AG04450 (cell line): Measurements from ENCODE around the gene COPS9. TPM values are rescaled to one million over a fixed set of nuclear protein-coding genes. Genes with fewer than 3 reads are reported as not detected.

ENCODE experiments used
- CTCF ChIA-PET: fragments of 300-600, 350-600 bp; formaldehyde crosslinking; extraction: SDS; loops from one replicate; lab custom pipeline; 2022; ENCODE audit warnings: antibody characterized with exemption, inconsistent platforms; lab: Charles Lee
- POLR2A ChIA-PET: fragments of 350-600 bp; formaldehyde crosslinking; extraction: SDS; loops from one replicate; lab custom pipeline; 2021; ENCODE audit warnings: antibody characterized with exemption, inconsistent platforms; lab: Yijun Ruan, JAX
- DNase-seq: peaks from one replicate; pipeline ENCODE4 v3.0.0-alpha.2; 2011; ENCODE audit warnings: low read depth, low spot score
- H3K27ac ChIP-seq: one replicate; pipeline ENCODE4 v1.5.1; 2012; ENCODE audit warnings: low read depth, low read length, control low read depth
- H3K27me3 ChIP-seq: one replicate; pipeline ENCODE4 v1.6.0; 2012; ENCODE audit warnings: low read length; ENCODE audit not compliant: control insufficient read depth, insufficient read depth
- H3K4me3 ChIP-seq: 2 replicates; pipeline ENCODE4 v1.5.1; 2011; ENCODE audit warnings: mild to moderate bottlenecking, low read depth, low read length, control low read depth
- H3K9me3 ChIP-seq: 2 replicates; pipeline ENCODE4 v1.5.1; 2012; ENCODE audit warnings: low read length; ENCODE audit not compliant: control insufficient read depth, insufficient read depth
- CTCF ChIP-seq: IDR thresholded peaks from 2 replicates; pipeline ENCODE4 v1.5.1; 2011; ENCODE audit warnings: low read depth, low read length, control low read depth, inconsistent platforms
- polyA plus RNA-seq: library from polyadenylated mRNA; depleted of rRNA; stranded (reverse); fragments of >200 nt; gene quantifications from 2 replicates; pipeline ENCODE4 v1.2.3, GENCODE V29; 2011

The COPS9 gene
- polyA plus RNA-seq, 1 experiment, result 360 TPM

GRCh38 chr2:240138254-240138984, 2.3 kb upstream of the COPS9 start:
- H3K27me3 ChIP-seq, result peaks cover 20% of the 10 kb centered on the region
- ChIA-PET CTCF (interaction anchor here (8.8 kb wide), 1 partner anchor 77 kb away, joined by 239 read pairs; no protein-coding TSS in a partner anchor), POLR2A (no interaction called here)
- no peak overlapping the region for H3K4me3 ChIP-seq
- no peaks in the 10 kb centered on the region; the same call in 1 of the 2 replicates for H3K9me3 ChIP-seq
- no peak for TF ChIP-seq CTCF
- no peak overlapping the region for H3K27ac ChIP-seq
- DNase-seq, result no peak

GRCh38 chr2:240137596-240138253, 1.6 kb upstream of the COPS9 start:
- H3K27ac ChIP-seq, result no peak overlapping the region
- no peaks in the 10 kb centered on the region; the same call in 1 of the 2 replicates for H3K9me3 ChIP-seq
- no peak for TF ChIP-seq CTCF
- POLR2A ChIA-PET, result no interaction called here
- CTCF ChIA-PET, result interaction anchor here (8.8 kb wide), 1 partner anchor 76 kb away, joined by 239 read pairs; no protein-coding TSS in a partner anchor
- H3K4me3 ChIP-seq, result no peak overlapping the region
- DNase-seq, result no peak
- H3K27me3 ChIP-seq, result peaks cover 20% of the 10 kb centered on the region

GRCh38 chr2:240136671-240137292, 677 bp upstream of the COPS9 start:
- POLR2A ChIA-PET, result no interaction called here
- CTCF ChIA-PET, result no interaction called here
- Histone ChIP-seq H3K9me3 (no peaks in the 10 kb centered on the region; the same call in 1 of the 2 replicates), H3K4me3 (peak overlapping the region; percentile 92), H3K27me3 (peaks cover 20% of the 10 kb centered on the region), H3K27ac (no peak overlapping the region)
- TF ChIP-seq CTCF, result no peak
- DNase-seq, result no peak

GRCh38 chr2:240135706-240136012, 446 bp downstream of the COPS9 start:
- no peak for DNase-seq
- ChIA-PET POLR2A (interaction anchor here (1.0 kb wide), 1 partner anchor 450 kb away, joined by 3 read pairs; the partner anchor contains the start of gene CAPN10), CTCF (no interaction called here)
- Histone ChIP-seq H3K27me3 (peaks cover 11% of the 10 kb centered on the region), H3K27ac (peak overlapping the region; percentile 47), H3K9me3 (no peaks in the 10 kb centered on the region; the same call in 1 of the 2 replicates), H3K4me3 (peak overlapping the region; percentile 92)
- TF ChIP-seq CTCF, result no peak
